Spleen (tissue), 7 donors: Measurements from ENCODE around the gene EDC3.

Source experiments
- CTCF ChIP-seq, 11 experiments: fragments of 200-600 bp in 7 of 11; fragments of 450-650 bp in 4 of 11; sonication (generic) in 4 of 11; IDR thresholded peaks in 8 of 11; conservative IDR thresholded peaks in 3 of 11; 1 replicate in 7 of 11; 2 replicates in 4 of 11; pipeline versions ENCODE4 v1.4.0 to v1.8.0; 2016 to 2021; ENCODE audit warnings: antibody characterized with exemption in 11 of 11, inconsistent platforms in 4 of 11, mild to moderate bottlenecking in 1 of 11
- POLR2AphosphoS5 ChIP-seq, 3 donors: sonication (generic); formaldehyde crosslinking; IDR thresholded peaks; one replicate each; pipeline ENCODE4 v1.5.1; 2017; ENCODE audit warnings: antibody characterized with exemption in 3 of 3
- donor health status: DM: no; HTN: no; CAD: no; lungs with moderate emphysema.
- donor health status: DM: no; HTN: no; CAD: no.
- donor health status: DM: no; HTN: no; CAD: no.

GRCh38 chr15:74674161-74674560, 21.7 kb downstream of the EDC3 start:
- TF ChIP-seq CTCF (IDR thresholded peaks at IDR 0.05 in 8 of 11, conservative IDR thresholded peaks at IDR 0.05 in 3 of 11) (no peak), POLR2AphosphoS5 (IDR thresholded peaks at IDR 0.05) (no peak)
